ENCODE data around the gene CCDC137. TPM values are rescaled to one million over a fixed set of nuclear protein-coding genes. Genes with fewer than 3 reads are reported as not detected.

The CCDC137 gene
- total RNA-seq, 2 experiments from 2014 or later = 39.4 to 61.4 TPM

- Histone ChIP-seq H3K4me3 (ENCODE audit: low read depth, low read length, poor library complexity, severe bottlenecking) (no peak overlapping the region), H3K4me1 (ENCODE audit: insufficient read depth, low read length, poor library complexity, severe bottlenecking) (peaks cover 27% of the 10 kb centered on the region), H3K9me3 (ENCODE audit: low read length) (no peaks in the 10 kb centered on the region), H3K27ac (ENCODE audit: low read depth, low read length, poor library complexity, severe bottlenecking) (no peak overlapping the region), H3K9me2 (ENCODE audit: insufficient read depth, low read length) (no peaks in the 10 kb centered on the region), H4K20me1 (ENCODE audit: insufficient read depth, low read length) (no peaks in the 10 kb centered on the region), H3K36me3 (ENCODE audit: insufficient read depth, low read length) (peaks cover 18% of the 10 kb centered on the region), H2AFZ (ENCODE audit: low read length) (no peak overlapping the region), H3K79me2 (ENCODE audit: insufficient read depth, low read depth, low read length) (peaks cover 17% of the 10 kb centered on the region), H3K4me2 (ENCODE audit: low read length) (no peak overlapping the region)
- BruUV-seq (replicated peaks) = no TSS peak
- ChIA-PET CTCF (ENCODE audit: unreplicated experiment) (no interaction called here), POLR2A (no interaction called here)
- no peak for DNase-seq (ENCODE audit: low spot score)
- TF ChIP-seq, protein P1, sequence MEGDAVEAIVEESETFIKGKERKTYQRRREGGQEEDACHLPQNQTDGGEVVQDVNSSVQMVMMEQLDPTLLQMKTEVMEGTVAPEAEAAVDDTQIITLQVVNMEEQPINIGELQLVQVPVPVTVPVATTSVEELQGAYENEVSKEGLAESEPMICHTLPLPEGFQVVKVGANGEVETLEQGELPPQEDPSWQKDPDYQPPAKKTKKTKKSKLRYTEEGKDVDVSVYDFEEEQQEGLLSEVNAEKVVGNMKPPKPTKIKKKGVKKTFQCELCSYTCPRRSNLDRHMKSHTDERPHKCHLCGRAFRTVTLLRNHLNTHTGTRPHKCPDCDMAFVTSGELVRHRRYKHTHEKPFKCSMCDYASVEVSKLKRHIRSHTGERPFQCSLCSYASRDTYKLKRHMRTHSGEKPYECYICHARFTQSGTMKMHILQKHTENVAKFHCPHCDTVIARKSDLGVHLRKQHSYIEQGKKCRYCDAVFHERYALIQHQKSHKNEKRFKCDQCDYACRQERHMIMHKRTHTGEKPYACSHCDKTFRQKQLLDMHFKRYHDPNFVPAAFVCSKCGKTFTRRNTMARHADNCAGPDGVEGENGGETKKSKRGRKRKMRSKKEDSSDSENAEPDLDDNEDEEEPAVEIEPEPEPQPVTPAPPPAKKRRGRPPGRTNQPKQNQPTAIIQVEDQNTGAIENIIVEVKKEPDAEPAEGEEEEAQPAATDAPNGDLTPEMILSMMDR (conservative IDR thresholded peaks at IDR 0.05; ENCODE audit: low read length) = no peak
- TF ChIP-seq EZH2phosphoT487 (IDR thresholded peaks at IDR 0.05; ENCODE audit: borderline replicate concordance, low read depth, low read length) = no peak
- intact Hi-C loops (cut with micrococcal nuclease; ENCODE audit: unreplicated experiment) = no loop called here
These were observed 4.5 kb upstream of the CCDC137 start for GRCh38 chr17:81662002-81662401.

DNA sequence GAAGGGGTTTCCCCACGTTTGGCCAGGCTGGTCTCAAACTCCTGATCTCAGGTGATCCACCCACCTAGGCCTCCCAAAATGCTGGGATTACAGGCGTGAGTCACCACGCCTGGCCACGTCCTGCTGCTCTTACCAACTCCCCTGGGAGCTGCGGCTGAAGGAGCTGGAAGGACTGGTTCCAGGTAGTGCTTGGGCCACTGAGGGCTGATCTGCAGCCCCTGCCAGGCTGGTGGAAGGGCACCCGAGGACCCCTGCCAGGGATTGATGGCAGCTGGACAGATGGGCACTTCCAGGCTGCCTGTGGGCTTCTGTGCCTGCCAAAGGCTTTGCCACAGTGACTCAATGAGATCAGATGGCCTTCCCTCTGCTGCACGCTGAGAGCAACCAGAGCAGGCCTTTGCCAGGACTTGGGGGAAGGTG lies 2.5 kb upstream of the CCDC137 start:
- ChIA-PET CTCF (ENCODE audit: unreplicated experiment) (no interaction called here), POLR2A (interaction anchor here (0.6 kb wide), 1 partner anchor 474 kb away, joined by 3 read pairs; no protein-coding TSS in a partner anchor)
- H3K79me2 ChIP-seq (ENCODE audit: insufficient read depth, low read depth, low read length) = peaks cover 36% of the 10 kb centered on the region
- no TSS peak for BruUV-seq (replicated peaks)
- H2AFZ ChIP-seq (ENCODE audit: low read length) = no peak overlapping the region
- H3K4me3 ChIP-seq (ENCODE audit: low read depth, low read length, poor library complexity, severe bottlenecking) = no peak overlapping the region
- H3K4me1 ChIP-seq (ENCODE audit: insufficient read depth, low read length, poor library complexity, severe bottlenecking) = peaks cover 36% of the 10 kb centered on the region
- TF ChIP-seq, protein P1 (conservative IDR thresholded peaks at IDR 0.05; ENCODE audit: low read length) = no peak
- TF ChIP-seq EZH2phosphoT487 (IDR thresholded peaks at IDR 0.05; ENCODE audit: borderline replicate concordance, low read depth, low read length) = no peak
- H3K9me3 ChIP-seq (ENCODE audit: low read length) = no peaks in the 10 kb centered on the region
- H3K36me3 ChIP-seq (ENCODE audit: insufficient read depth, low read length) = peaks cover 33% of the 10 kb centered on the region
- no peak overlapping the region for H3K27ac ChIP-seq (ENCODE audit: low read depth, low read length, poor library complexity, severe bottlenecking)
- intact Hi-C loops (cut with micrococcal nuclease; ENCODE audit: unreplicated experiment) = no loop called here
- no peak for DNase-seq (ENCODE audit: low spot score)
- H4K20me1 ChIP-seq (ENCODE audit: insufficient read depth, low read length) = no peaks in the 10 kb centered on the region
- no peaks in the 10 kb centered on the region for H3K9me2 ChIP-seq (ENCODE audit: insufficient read depth, low read length)
- H3K4me2 ChIP-seq (ENCODE audit: low read length) = no peak overlapping the region

Measured in OCI-LY7 (cell line).